ENCODE data around the gene RECK. TPM values are rescaled to one million over a fixed set of nuclear protein-coding genes. Genes with fewer than 3 reads are reported as not detected.

Gene RECK
- total RNA-seq, 1 donor from 2014 or later, result 11.1 TPM

DNA sequence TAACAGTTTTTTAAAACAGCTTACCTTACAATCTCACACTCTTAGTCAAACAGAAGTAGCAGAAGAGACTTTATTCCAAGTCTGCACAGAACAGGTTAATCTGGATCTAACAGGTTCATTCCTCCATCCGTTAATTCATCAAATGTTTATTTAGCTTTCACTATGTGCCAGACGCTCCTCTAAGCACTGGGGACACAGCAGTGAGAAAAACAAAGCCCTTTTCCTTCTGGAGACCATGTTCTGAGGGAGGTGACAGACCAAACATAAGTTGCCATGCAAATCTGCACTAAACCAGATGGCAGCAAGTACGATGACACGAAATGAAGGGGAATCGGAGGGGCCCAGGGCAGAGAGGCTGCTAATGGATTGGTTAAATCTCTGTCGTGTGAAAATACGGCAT, 82.8 kb downstream of the RECK start:
- H3K4me1 Mint-ChIP-seq (ENCODE audit: low read depth, unreplicated experiment), result peaks cover 7% of the 10 kb centered on the region
- no peaks in the 10 kb centered on the region for H3K9me3 Mint-ChIP-seq (ENCODE audit: unreplicated experiment)
- H3K27me3 Mint-ChIP-seq (ENCODE audit: unreplicated experiment), result peaks cover 3% of the 10 kb centered on the region
- peaks cover 9% of the 10 kb centered on the region for H3K36me3 Mint-ChIP-seq (ENCODE audit: unreplicated experiment)
- no peak overlapping the region for H3K4me3 Mint-ChIP-seq (ENCODE audit: unreplicated experiment)
- peak overlapping the region; percentile 59 for H3K27ac Mint-ChIP-seq (ENCODE audit: unreplicated experiment)
- no peak for DNase-seq
- TF ChIP-seq, protein P1, sequence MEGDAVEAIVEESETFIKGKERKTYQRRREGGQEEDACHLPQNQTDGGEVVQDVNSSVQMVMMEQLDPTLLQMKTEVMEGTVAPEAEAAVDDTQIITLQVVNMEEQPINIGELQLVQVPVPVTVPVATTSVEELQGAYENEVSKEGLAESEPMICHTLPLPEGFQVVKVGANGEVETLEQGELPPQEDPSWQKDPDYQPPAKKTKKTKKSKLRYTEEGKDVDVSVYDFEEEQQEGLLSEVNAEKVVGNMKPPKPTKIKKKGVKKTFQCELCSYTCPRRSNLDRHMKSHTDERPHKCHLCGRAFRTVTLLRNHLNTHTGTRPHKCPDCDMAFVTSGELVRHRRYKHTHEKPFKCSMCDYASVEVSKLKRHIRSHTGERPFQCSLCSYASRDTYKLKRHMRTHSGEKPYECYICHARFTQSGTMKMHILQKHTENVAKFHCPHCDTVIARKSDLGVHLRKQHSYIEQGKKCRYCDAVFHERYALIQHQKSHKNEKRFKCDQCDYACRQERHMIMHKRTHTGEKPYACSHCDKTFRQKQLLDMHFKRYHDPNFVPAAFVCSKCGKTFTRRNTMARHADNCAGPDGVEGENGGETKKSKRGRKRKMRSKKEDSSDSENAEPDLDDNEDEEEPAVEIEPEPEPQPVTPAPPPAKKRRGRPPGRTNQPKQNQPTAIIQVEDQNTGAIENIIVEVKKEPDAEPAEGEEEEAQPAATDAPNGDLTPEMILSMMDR (IDR thresholded peaks at IDR 0.05; ENCODE audit: partially characterized antibody, unreplicated experiment), result no peak

DNA sequence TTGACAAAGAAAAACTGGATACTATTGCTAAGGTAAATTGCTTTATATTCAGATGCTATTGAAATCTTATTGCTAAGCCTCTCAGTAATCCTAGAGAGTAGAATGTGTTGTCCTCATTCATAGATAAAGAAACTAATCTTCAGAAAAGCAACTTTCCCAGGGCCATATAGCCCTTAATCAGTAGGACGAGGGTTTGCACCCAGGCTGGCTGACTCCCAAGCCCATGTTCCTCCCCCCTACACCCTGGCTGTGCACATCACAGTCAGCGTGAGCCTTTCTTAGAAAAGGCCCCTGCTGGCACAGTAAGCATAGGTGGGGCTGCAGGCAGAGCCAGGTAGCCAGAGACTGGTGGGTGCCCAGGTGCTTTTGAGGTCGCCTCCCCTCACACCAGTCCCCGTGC, 84.0 kb downstream of the RECK start:
- Mint-ChIP-seq H3K4me3 (ENCODE audit: unreplicated experiment) (no peak overlapping the region), H3K9me3 (ENCODE audit: unreplicated experiment) (no peaks in the 10 kb centered on the region), H3K27ac (ENCODE audit: unreplicated experiment) (no peak overlapping the region), H3K36me3 (ENCODE audit: unreplicated experiment) (peaks cover 9% of the 10 kb centered on the region), H3K4me1 (ENCODE audit: low read depth, unreplicated experiment) (peaks cover 7% of the 10 kb centered on the region), H3K27me3 (ENCODE audit: unreplicated experiment) (peaks cover 6% of the 10 kb centered on the region)
- TF ChIP-seq, protein P1 (IDR thresholded peaks at IDR 0.05; ENCODE audit: partially characterized antibody, unreplicated experiment), result no peak
- DNase-seq, result no peak

DNA sequence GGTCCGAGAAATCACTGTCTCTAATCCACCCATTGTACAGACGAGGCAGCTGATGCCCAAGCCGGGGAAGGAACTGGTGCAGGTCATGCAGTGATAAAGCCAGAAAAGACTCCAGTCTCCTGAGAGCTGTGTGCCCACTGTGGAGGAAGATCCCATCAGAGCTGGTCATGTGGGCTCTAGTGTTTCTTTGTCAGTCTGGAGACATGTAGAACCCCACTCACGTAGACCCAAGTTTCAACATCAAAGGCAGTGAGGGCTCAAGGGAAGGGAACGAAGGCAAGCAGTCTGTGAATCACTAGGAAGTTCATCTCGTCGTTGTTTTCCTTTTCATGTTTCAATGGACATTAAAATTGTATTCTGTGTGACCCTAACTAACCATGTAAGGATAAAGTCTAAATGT, 85.3 kb downstream of the RECK start:
- H3K9me3 Mint-ChIP-seq (ENCODE audit: unreplicated experiment), result no peaks in the 10 kb centered on the region
- H3K27me3 Mint-ChIP-seq (ENCODE audit: unreplicated experiment), result peaks cover 6% of the 10 kb centered on the region
- H3K27ac Mint-ChIP-seq (ENCODE audit: unreplicated experiment), result no peak overlapping the region
- peaks cover 7% of the 10 kb centered on the region for H3K4me1 Mint-ChIP-seq (ENCODE audit: low read depth, unreplicated experiment)
- H3K36me3 Mint-ChIP-seq (ENCODE audit: unreplicated experiment), result peaks cover 9% of the 10 kb centered on the region
- no peak overlapping the region for H3K4me3 Mint-ChIP-seq (ENCODE audit: unreplicated experiment)
- TF ChIP-seq, protein P1 (IDR thresholded peaks at IDR 0.05; ENCODE audit: partially characterized antibody, unreplicated experiment), result no peak
- no peak for DNase-seq

DNA sequence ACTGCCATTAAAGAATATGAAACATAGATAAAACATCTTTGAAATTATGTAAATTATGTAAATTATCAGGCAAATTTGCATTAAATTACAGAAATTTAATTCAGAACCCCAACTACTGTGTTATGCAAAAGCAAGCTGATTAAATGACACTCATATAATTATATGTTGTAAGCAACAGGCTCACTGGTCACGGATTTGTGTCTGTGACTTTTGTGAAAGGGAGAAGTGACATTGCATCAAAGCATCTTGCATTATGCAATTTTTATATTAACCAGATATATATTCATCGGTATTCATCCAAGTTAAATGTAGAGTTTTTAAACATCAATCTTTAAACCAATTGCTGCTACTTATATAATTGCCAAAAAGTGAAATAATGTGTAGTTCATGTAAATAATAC, 86.8 kb downstream of the RECK start:
- Mint-ChIP-seq H3K27ac (ENCODE audit: unreplicated experiment) (no peak overlapping the region), H3K27me3 (ENCODE audit: unreplicated experiment) (peaks cover 8% of the 10 kb centered on the region), H3K9me3 (ENCODE audit: unreplicated experiment) (no peaks in the 10 kb centered on the region)

DNA sequence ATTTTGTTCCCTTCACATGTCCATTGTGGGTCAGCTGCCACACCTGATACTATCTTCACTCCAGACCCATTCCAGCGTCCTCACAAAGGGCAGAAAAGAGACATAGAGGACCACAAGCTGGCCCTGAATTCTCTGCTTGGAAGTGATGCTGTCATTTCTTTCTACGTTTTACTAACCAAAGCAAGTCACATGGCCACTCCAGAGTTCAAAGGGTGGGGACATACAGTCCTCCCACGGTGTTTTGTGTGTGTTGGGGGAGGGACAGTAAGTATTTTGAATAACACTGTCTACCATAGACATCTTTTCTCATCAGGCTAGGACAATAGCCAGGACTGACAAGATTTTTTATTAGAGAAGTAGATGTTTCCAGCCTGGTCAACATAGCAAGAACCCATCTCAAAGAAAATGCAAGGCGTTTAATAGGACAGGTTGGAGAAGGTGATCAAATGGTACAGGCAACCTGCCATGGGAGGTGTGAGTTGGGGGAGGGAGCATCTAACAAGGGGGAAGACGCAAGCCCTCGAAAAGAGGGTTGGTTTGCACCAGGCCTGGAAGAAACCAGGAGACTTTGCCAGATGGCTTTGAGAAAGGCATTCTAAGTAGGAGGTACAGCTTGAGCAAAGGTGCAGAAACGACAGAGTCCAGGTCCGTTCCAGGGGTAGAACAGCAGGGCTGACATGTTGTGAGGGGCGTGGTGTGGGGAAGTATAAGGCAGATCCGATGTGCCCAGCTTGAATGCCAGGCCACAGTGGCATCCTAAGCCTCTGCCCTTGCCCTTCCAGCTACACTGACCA, 88.5 kb downstream of the RECK start:
- TF ChIP-seq, protein P1 (IDR thresholded peaks at IDR 0.05; ENCODE audit: partially characterized antibody, unreplicated experiment), result no peak
- H3K27ac Mint-ChIP-seq (ENCODE audit: unreplicated experiment), result no peak overlapping the region
- no peak for DNase-seq

More for the DNA sequence above, 86.8 kb downstream of the RECK start:
- Mint-ChIP-seq H3K36me3 (ENCODE audit: unreplicated experiment) (peaks cover 9% of the 10 kb centered on the region), H3K4me1 (ENCODE audit: low read depth, unreplicated experiment) (peaks cover 4% of the 10 kb centered on the region), H3K4me3 (ENCODE audit: unreplicated experiment) (no peak overlapping the region)
- TF ChIP-seq, protein P1 (IDR thresholded peaks at IDR 0.05; ENCODE audit: partially characterized antibody, unreplicated experiment), result no peak
- DNase-seq, result no peak

More for the DNA sequence above, 88.5 kb downstream of the RECK start:
- H3K9me3 Mint-ChIP-seq (ENCODE audit: unreplicated experiment), result no peaks in the 10 kb centered on the region
- H3K36me3 Mint-ChIP-seq (ENCODE audit: unreplicated experiment), result peaks cover 9% of the 10 kb centered on the region
- no peaks in the 10 kb centered on the region for H3K4me1 Mint-ChIP-seq (ENCODE audit: low read depth, unreplicated experiment)
- H3K4me3 Mint-ChIP-seq (ENCODE audit: unreplicated experiment), result no peak overlapping the region
- H3K27me3 Mint-ChIP-seq (ENCODE audit: unreplicated experiment), result peaks cover 8% of the 10 kb centered on the region
